ENCODE data around the gene SPX. TPM values are rescaled to one million over a fixed set of nuclear protein-coding genes. Genes with fewer than 3 reads are reported as not detected.

Gene SPX
- total and polyA plus RNA-seq, 7 donors: 0.59 to 17.1 (median 2.4) TPM

DNA sequence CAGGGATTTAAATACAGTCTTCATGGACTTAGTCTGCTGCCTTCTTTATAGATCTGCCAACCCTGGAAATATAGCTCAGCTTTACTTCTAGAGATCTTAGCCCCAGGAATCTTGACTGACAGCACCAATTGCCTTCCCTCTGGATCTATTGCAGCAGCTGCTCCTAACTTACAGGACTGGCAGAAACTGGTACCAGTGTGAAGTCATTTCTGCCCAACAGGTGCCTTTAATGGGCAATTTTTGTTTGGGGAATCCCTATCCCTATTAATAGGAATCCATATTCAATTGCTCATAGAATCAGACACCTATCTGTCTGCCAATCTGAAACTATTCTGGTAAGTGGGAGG is 27.2 kb downstream of the SPX start:
- Histone ChIP-seq H3K27me3 (ENCODE audit: insufficient read depth in 3 of 3, low read length in 2 of 3) (no peaks in the 10 kb centered on the region), H3K4me1 (peaks cover 26% of the 10 kb centered on the region), H3K9me3 (no peaks in the 10 kb centered on the region), H3K4me3 (no peak overlapping the region), H3K27ac (peak overlapping the region; percentile 89), H3K36me3 (ENCODE audit: insufficient read depth in 1 of 2, low read depth in 1 of 2) (no peaks in the 10 kb centered on the region)
- DNase-seq (no peak), ATAC-seq (peak; percentile 74 to 86 (median 84))
- intact Hi-C loops (cut with DNase I): no loop called here
- TF ChIP-seq, protein P1, sequence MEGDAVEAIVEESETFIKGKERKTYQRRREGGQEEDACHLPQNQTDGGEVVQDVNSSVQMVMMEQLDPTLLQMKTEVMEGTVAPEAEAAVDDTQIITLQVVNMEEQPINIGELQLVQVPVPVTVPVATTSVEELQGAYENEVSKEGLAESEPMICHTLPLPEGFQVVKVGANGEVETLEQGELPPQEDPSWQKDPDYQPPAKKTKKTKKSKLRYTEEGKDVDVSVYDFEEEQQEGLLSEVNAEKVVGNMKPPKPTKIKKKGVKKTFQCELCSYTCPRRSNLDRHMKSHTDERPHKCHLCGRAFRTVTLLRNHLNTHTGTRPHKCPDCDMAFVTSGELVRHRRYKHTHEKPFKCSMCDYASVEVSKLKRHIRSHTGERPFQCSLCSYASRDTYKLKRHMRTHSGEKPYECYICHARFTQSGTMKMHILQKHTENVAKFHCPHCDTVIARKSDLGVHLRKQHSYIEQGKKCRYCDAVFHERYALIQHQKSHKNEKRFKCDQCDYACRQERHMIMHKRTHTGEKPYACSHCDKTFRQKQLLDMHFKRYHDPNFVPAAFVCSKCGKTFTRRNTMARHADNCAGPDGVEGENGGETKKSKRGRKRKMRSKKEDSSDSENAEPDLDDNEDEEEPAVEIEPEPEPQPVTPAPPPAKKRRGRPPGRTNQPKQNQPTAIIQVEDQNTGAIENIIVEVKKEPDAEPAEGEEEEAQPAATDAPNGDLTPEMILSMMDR (IDR thresholded peaks at IDR 0.05): no peak

DNA sequence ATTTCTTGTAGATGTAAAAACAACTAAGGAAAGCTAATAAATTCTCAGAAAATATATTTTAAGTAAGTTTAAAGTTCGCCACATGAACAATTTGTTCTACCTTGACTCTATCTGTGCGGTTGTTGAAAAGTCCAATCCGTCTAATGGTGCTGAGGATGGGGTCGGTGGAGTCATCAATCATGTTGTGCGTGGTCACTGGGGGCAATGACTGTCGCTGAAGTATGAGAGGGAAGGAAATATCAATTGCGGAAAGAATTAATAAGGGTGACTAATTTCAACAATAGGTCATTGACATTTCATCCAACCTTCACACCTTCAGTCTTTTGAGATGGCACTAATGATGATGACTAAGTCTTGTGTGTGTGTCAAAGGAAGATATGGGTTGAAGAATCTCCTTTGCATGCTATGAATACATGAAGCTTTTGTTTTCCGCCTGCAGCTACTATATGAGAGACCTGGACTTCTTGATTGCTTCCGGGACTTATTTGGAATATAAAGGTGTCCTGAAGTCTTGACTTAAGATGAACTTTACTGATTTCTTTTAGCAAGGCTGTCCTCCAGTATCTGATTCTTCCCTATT is 32.1 kb downstream of the SPX start:
- Histone ChIP-seq H3K36me3 (ENCODE audit: insufficient read depth in 1 of 2, low read depth in 1 of 2) (no peaks in the 10 kb centered on the region), H3K4me3 (no peak overlapping the region), H3K27ac (no peak overlapping the region), H3K27me3 (ENCODE audit: insufficient read depth in 3 of 3, low read length in 2 of 3) (no peaks in the 10 kb centered on the region), H3K9me3 (no peaks in the 10 kb centered on the region), H3K4me1 (no peaks in the 10 kb centered on the region)
- no peak for ATAC-seq
- TF ChIP-seq, protein P1 (IDR thresholded peaks at IDR 0.05): no peak
- intact Hi-C loops (cut with DNase I): no loop called here
- DNase-seq: no peak
- WGBS, 3 donors: 82 to 91% (median 82%) methylated on average over 9 of the region's 9 CpGs

- intact Hi-C loops (cut with DNase I): no loop called here
- H3K36me3 ChIP-seq (ENCODE audit: insufficient read depth in 1 of 2, low read depth in 1 of 2): no peaks in the 10 kb centered on the region
- H3K4me3 ChIP-seq: no peak overlapping the region
- 38 to 61% (median 39%) methylated on average over 7 of the region's 7 CpGs for WGBS, 3 donors
- no peaks in the 10 kb centered on the region for H3K4me1 ChIP-seq
- DNase-seq: no peak
- H3K9me3 ChIP-seq: no peaks in the 10 kb centered on the region
- ATAC-seq: peak in 3 of 4 donors; percentile 63 to 70 (median 65)
- H3K27ac ChIP-seq: no peak overlapping the region
- no peaks in the 10 kb centered on the region for H3K27me3 ChIP-seq (ENCODE audit: insufficient read depth in 3 of 3, low read length in 2 of 3)
- TF ChIP-seq, protein P1 (IDR thresholded peaks at IDR 0.05): no peak
These were observed 33.9 kb downstream of the SPX start for GRCh38 chr12:21559855-21560569.

- Histone ChIP-seq H3K27ac (no peak overlapping the region), H3K4me3 (no peak overlapping the region), H3K9me3 (no peaks in the 10 kb centered on the region), H3K4me1 (no peaks in the 10 kb centered on the region), H3K36me3 (ENCODE audit: insufficient read depth in 1 of 2, low read depth in 1 of 2) (no peaks in the 10 kb centered on the region), H3K27me3 (ENCODE audit: insufficient read depth in 3 of 3, low read length in 2 of 3) (no peaks in the 10 kb centered on the region)
- TF ChIP-seq, protein P1 (IDR thresholded peaks at IDR 0.05): no peak
- intact Hi-C loops (cut with DNase I): no loop called here
- DNase-seq: no peak
- whole genome bisulfite sequencing, 3 donors: 27 to 48% (median 44%) methylated on average over 2 of the region's 2 CpGs
- ATAC-seq: no peak
These were observed 35.1 kb downstream of the SPX start for GRCh38 chr12:21561158-21561557.

- H3K4me3 ChIP-seq: no peak overlapping the region
- 69 to 81% (median 81%) methylated on average over 2 of the region's 2 CpGs for WGBS, 3 donors
- no peaks in the 10 kb centered on the region for H3K27me3 ChIP-seq (ENCODE audit: insufficient read depth in 3 of 3, low read length in 2 of 3)
- no peak for ATAC-seq
- H3K9me3 ChIP-seq: no peaks in the 10 kb centered on the region
- no peak for DNase-seq
- H3K27ac ChIP-seq: no peak overlapping the region
- H3K4me1 ChIP-seq: no peaks in the 10 kb centered on the region
- H3K36me3 ChIP-seq (ENCODE audit: insufficient read depth in 1 of 2, low read depth in 1 of 2): no peaks in the 10 kb centered on the region
- TF ChIP-seq, protein P1 (IDR thresholded peaks at IDR 0.05): no peak
- intact Hi-C loops (cut with DNase I): no loop called here
These were observed 36.8 kb downstream of the SPX start for GRCh38 chr12:21562859-21563258.

Data from psoas muscle (tissue), 8 donors.